Epithelial cell of esophagus (primary cell): Measurements from ENCODE around the gene ADGRD1.

Experiments used
- DNase-seq: peaks from one replicate; pipeline ENCODE4 v3.0.0; 2010; ENCODE audit warnings: low read depth
- H3K4me3 ChIP-seq: 2 replicates; pipeline ENCODE4 v1.5.1; 2011; ENCODE audit warnings: mild to moderate bottlenecking, low read length, control low read depth
- TF ChIP-seq, protein P1 (sequence below): IDR thresholded peaks from 2 replicates; pipeline ENCODE4 v1.5.1; 2011; ENCODE audit warnings: low read depth, mild to moderate bottlenecking, low read length, control low read depth, inconsistent platforms; ENCODE audit not compliant: insufficient read depth; ENCODE audit errors: missing control alignments

Gene ADGRD1

DNA sequence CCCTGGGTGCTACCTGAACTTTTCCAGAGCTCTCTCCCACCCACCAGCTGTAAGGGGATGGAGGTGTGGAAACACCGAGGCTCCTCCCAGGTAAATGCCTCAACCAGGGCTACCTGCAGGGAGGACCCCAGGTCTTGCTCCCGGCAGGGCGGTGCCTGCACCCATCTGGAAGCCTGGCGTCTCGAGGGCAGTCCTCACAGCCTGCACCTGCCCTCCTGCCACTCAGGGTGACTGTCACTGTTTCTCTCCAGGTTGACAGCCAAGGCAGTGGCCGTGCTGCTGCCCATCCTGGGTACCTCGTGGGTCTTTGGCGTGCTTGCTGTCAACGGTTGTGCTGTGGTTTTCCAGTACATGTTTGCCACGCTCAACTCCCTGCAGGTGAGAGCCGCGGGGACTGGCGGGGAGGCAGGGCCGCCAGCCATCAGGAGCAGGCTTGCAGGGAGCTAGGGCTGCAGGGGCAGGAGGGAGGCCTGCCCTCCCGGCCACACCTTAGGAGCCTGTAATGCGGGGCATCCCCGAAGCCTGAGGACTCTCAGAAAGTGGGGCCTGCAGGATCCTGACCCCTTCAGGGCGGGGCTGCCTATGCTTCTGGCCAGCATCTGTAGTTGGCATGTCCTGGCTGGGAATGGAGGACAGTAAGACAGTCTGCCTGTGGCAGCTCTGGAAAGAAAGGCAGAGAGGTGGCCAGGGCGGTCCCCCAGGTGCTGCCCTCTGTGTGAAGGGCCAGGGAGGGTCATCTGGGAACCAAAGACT is 182.3 kb downstream of the ADGRD1 start:
- no peak overlapping the region for H3K4me3 ChIP-seq
- DNase-seq = no peak
- TF ChIP-seq, protein P1, sequence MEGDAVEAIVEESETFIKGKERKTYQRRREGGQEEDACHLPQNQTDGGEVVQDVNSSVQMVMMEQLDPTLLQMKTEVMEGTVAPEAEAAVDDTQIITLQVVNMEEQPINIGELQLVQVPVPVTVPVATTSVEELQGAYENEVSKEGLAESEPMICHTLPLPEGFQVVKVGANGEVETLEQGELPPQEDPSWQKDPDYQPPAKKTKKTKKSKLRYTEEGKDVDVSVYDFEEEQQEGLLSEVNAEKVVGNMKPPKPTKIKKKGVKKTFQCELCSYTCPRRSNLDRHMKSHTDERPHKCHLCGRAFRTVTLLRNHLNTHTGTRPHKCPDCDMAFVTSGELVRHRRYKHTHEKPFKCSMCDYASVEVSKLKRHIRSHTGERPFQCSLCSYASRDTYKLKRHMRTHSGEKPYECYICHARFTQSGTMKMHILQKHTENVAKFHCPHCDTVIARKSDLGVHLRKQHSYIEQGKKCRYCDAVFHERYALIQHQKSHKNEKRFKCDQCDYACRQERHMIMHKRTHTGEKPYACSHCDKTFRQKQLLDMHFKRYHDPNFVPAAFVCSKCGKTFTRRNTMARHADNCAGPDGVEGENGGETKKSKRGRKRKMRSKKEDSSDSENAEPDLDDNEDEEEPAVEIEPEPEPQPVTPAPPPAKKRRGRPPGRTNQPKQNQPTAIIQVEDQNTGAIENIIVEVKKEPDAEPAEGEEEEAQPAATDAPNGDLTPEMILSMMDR = no peak

DNA sequence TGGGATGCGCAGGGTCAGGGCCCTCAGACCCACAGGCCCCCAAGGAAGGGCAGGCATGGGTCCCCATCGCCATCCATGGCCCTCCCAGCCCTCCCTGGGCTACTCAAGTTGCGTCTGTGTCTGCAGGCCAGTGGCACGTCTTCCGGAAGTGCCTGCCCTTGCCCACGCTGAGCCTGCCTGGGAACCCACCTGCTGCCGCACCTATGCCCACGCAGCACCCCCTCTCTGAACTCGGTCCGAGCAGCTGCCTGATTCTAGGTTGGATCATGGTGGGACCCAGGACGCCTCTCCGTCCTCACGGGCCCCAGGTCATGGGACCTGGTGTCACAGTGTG is 182.8 kb downstream of the ADGRD1 start:
- no peak for DNase-seq
- TF ChIP-seq, protein P1 = no peak
- H3K4me3 ChIP-seq = no peak overlapping the region

DNA sequence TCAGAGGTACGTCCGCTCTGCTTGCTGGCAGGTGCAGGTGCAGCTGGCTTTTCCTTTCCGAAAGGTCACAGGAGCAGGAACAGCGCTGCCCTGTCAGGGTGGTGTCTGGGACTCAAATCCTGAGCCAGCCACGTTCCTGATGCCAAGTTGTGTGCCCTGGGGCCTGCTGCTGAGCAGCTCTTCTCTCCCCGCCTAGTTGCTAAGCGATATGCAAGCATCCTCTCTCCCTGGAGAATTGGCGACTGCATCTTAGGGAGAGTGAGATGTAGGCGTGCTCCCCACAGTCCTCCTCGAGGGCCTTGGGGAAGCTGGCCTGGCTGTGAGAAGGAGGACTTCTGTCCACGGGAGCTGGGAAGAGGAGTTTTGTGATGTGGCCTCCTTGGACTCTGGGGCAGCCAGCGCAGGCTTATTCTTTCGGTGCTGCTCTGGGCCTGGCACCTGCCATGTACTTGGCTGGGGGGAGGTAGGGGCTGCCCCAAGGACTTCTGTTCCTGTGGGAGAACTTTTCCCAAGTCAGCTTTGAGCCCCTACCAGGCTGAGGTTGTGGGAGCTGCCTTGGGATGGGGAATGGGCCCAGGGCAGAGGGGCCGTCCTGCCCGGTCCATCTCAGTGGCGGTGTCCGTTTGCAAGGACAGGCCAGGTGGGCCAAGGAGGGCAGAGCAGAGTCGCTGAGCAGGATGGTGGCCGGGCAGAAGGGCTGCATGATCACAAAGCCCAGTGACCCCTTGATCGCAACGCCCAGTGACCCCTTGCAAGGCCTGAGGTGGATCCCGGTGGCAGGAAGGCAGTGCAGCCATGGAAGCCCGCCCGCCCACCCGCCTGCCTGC is 183.5 kb downstream of the ADGRD1 start:
- no peak for DNase-seq
- H3K4me3 ChIP-seq = no peak overlapping the region
- TF ChIP-seq, protein P1 = no peak

DNA sequence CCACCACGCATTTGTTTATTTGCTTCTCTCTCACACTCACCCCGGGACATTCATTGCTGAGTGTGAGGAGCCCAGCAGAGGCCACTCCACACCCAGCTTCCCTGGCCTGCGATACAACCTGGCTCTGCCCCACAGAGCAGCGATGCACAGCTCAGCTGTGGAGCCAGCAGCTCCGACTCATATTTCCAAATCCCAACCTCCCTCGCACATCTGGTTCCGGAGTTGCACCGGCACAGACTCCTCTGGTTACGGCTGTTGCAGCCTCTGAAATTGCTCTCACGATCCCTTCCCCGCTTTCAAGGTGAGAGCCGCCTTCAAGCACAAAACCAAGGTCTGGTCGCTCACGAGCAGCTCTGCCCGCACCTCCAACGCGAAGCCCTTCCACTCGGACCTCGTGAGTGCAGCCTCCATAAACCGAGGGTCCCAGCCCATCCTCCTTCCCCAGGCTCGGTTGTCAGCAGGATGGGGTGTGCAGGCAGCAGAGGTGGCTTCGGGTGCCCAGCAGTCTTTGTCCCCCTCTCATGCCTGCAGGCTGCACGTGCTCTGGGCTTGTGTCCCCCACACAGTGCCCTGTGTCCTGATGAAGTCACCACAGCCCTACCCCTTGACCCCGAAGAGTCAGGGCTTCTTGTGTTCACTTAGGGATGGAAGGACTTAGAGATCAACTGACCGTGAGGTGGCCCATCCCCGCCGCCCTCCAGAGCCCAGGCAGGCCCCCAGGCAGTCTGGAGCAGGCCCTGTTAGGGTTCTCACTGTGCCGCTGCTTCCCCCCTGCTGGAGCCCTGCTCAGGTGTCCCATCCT is 184.3 kb downstream of the ADGRD1 start:
- TF ChIP-seq, protein P1 = no peak
- DNase-seq = no peak
- no peak overlapping the region for H3K4me3 ChIP-seq

DNA sequence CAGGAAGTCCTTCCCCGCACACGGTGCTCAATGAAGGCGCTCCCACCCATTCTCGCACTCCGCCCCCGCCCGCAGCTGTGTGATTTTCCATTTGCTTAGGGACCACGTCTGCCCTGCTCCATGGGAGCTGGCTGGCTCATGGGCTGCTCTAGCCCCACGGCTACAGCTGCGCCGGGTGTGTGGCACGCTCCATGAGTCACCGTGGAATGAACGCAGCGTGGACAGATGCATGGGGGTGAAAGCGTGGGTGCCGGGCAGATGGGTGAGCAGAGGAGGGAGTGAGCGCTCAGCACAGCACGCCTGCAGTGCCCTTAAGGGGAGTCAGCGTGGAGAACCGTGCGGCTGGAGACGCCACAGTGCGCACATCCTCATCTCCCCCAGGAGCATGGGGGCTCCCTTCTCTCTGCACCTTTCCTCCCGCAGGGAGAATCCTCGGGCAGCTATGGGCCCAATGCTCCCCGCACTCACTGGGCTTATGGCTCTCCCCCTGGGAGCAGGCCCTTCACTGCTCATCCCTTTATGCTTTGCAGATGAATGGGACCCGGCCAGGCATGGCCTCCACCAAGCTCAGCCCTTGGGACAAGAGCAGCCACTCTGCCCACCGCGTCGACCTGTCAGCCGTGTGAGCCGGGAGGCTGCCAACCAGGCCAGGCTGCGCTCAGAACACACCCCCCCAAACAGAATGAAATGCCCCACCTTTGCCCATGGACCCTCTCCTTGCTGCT is 185.1 kb downstream of the ADGRD1 start:
- TF ChIP-seq, protein P1 = no peak
- H3K4me3 ChIP-seq = no peak overlapping the region
- DNase-seq = no peak

DNA sequence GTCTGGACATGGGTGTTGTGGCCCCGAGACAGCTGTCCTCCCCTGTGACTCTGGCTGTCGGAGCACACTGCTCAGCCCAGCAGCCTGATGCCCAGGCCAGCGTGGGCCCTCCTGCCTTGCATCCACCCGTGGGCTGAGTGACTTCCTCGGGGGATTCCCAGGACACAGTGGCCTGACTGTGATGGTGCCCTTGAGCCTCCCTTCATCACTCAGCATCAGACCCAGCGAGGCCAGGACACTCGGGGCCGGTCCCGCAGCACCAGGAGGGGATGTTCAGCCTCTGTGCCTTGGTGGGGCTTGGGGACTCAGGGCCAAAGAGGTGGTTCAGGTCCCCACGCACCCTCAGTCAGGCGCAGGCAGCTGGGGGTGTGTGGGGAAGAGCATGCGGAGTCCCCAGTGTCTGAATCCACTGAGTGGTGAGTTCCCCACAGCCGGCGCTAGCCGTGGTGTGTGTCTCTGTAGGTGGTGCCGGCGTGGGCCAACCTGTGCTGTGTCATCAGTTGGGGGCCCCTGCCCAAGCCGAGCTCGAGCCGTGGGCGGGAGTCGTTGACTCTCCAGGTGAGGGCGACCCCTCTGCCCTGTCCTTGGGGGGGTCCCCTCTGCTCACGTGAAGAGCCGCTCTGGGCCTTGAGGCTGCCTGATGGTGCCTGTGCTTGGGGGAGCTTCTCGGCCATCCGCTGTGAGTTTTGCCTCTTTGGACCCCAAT is 185.8 kb downstream of the ADGRD1 start:
- no peak overlapping the region for H3K4me3 ChIP-seq
- DNase-seq = no peak
- TF ChIP-seq, protein P1 = no peak
